HepG2 (cell line): ENCODE measurements around the gene SRCIN1. TPM values are rescaled to one million over a fixed set of nuclear protein-coding genes. Genes with fewer than 3 reads are reported as not detected.
"Not testable (repeated sequence)": the region's sequence is repeated elsewhere in the genome, so short reads cannot be mapped to it uniquely, and the experiment has no call there.

Source experiments
- ATAC-seq: fragments of 200-7000 bp; cut with Tn5 transposase; 3 replicates; pipeline ENCODE4 v1.9.1; 2020; ENCODE audit warnings: mild to moderate bottlenecking, moderate library complexity
- BruUV-seq: library from RNA; stranded (reverse); fragments of 400-500 nt; replicated peaks from 2 replicates; lab custom pipeline; 2021; lab: Mats Ljungman, UMichigan
- CTCF ChIA-PET: fragments of 300-600 bp; formaldehyde crosslinking; extraction: SDS; loops from one replicate; lab custom pipeline; 2021; ENCODE audit warnings: low total read pairs, inconsistent platforms, low intra/inter-chr PET ratio; lab: Yijun Ruan, JAX
- POLR2A ChIA-PET: fragments of 350-600 bp; sonication (Branson Sonifier 250); formaldehyde crosslinking; loops from one replicate; lab custom pipeline; 2020; ENCODE audit warnings: antibody characterized with exemption, inconsistent platforms; lab: Yijun Ruan, JAX
- DNase-seq: peaks from one replicate; pipeline ENCODE4 v3.0.0-alpha.2; 2015; ENCODE audit warnings: low spot score
- FAIRE-seq: peaks from 3 replicates; lab custom pipeline; 2011; peaks lifted over from hg19 to GRCh38; lab: Jason Lieb, UNC
- H2AFZ ChIP-seq: one replicate; pipeline ENCODE4 v1.6.1; 2011; ENCODE audit warnings: low read length, inconsistent platforms
- H3K27ac ChIP-seq: fragments of 300-600 bp; 3 replicates; pipeline ENCODE4 v1.8.0; 2011; ENCODE audit warnings: mixed run types, mild to moderate bottlenecking, mixed read lengths, low read length, inconsistent platforms; ENCODE audit not compliant: insufficient read depth; ENCODE audit errors: extremely low read length
- H3K27me3 ChIP-seq, 2 experiments: fragments of 200-600 bp in 1 of 2; 2 replicates in 1 of 2; 3 replicates in 1 of 2; pipeline versions ENCODE4 v1.6.0 to v1.8.0; 2011; ENCODE audit warnings: low read length in 2 of 2, mild to moderate bottlenecking in 2 of 2, moderate library complexity in 2 of 2, inconsistent platforms in 1 of 2; ENCODE audit not compliant: insufficient read depth in 2 of 2, control insufficient read depth in 1 of 2
- H3K36me3 ChIP-seq, 2 experiments: fragments of 200-600 bp in 1 of 2; replicated peaks in 1 of 2; 2 replicates in 1 of 2; 3 replicates in 1 of 2; pipeline versions ENCODE4 v1.5.1 to v1.8.0; 2011; ENCODE audit warnings: low read length in 2 of 2, inconsistent platforms in 1 of 2; ENCODE audit not compliant: insufficient read depth in 2 of 2, control insufficient read depth in 1 of 2
- H3K4me1 ChIP-seq: 2 replicates; pipeline ENCODE4 v1.5.1; 2012; ENCODE audit warnings: low read length, inconsistent platforms; ENCODE audit not compliant: insufficient read depth
- H3K4me2 ChIP-seq: 2 replicates; pipeline ENCODE4 v1.6.0; 2011; ENCODE audit warnings: low read depth, low read length, inconsistent platforms
- H3K4me3 ChIP-seq, 3 experiments: fragments of 200-600 bp in 1 of 3; sonication (generic), shearing (Covaris generic) in 1 of 3; replicated peaks in 1 of 3; 2 replicates each; pipeline ENCODE4 v1.5.1; 2011 to 2016; ENCODE audit warnings: low read length in 3 of 3, inconsistent platforms in 2 of 3, low read depth in 2 of 3, mild to moderate bottlenecking in 2 of 3, control low read depth in 1 of 3, mixed read lengths in 1 of 3; ENCODE audit not compliant: insufficient read depth in 1 of 3
- H3K79me2 ChIP-seq: one replicate; pipeline ENCODE4 v1.6.1; 2011; ENCODE audit warnings: low read length, inconsistent platforms; ENCODE audit not compliant: insufficient read depth
- H3K9ac ChIP-seq: 2 replicates; pipeline ENCODE4 v1.6.0; 2011; ENCODE audit warnings: mild to moderate bottlenecking, low read depth, low read length, inconsistent platforms; ENCODE audit not compliant: insufficient read depth
- H3K9me3 ChIP-seq: 2 replicates; pipeline ENCODE4 v1.5.1; 2012; ENCODE audit warnings: mild to moderate bottlenecking, low read length
- H4K20me1 ChIP-seq: 2 replicates; pipeline ENCODE4 v1.6.0; 2011; ENCODE audit warnings: inconsistent platforms, mild to moderate bottlenecking, low read length, moderate library complexity; ENCODE audit not compliant: insufficient read depth
- FOXA1 ChIP-seq, 2 experiments: fragments of 450-650 bp in 1 of 2; sonication (generic) in 1 of 2; formaldehyde crosslinking in 1 of 2; IDR thresholded peaks; 2 replicates each; pipeline versions ENCODE4 v1.4.0 to v1.6.1; 2016 to 2020; ENCODE audit warnings: missing genetic modification reagents in 1 of 2
- FOXA3 ChIP-seq: IDR thresholded peaks from 2 replicates; pipeline ENCODE4 v1.6.1; 2016; ENCODE audit warnings: missing genetic modification reagents, missing compliant biosample characterization
- SAP130 ChIP-seq: IDR thresholded peaks from 2 replicates; pipeline ENCODE4 v1.6.1; 2016; ENCODE audit warnings: low read depth
- WGBS: methylation state at CpG from one replicate; pipeline ENCODE4 v1.1.6; 2017; ENCODE audit warnings: low lambda C conversion rate; 5-methylcytosine and 5-hydroxymethylcytosine counted together
- in situ Hi-C: cut with HindIII; loops from 2 replicates; pipeline ENCODE4 v1.10.0; 2017; ENCODE audit warnings: low pct_unique_long_range_greater_than_20kb; ENCODE audit not compliant: extremely low pct_ligation_motif_present
- intact Hi-C: fragments of 100-400 bp; cut with micrococcal nuclease; formaldehyde crosslinking; loops from one replicate; pipeline ENCODE4 v1.10.0; 2022; ENCODE audit not compliant: unreplicated experiment
- polyA plus RNA-seq, 8 experiments: library from polyadenylated mRNA; depleted of rRNA in 3 of 8; stranded (reverse) in 7 of 8; unstranded in 1 of 8; fragments of >200 nt; fragmentation: Illumina TruSeq in 4 of 8; extraction: Trizol in 4 of 8; gene quantifications; 2 replicates each; pipeline versions ENCODE4 v1.2.1 to v1.2.3, GENCODE V29; 2011 to 2016; ENCODE audit warnings: low read depth in 4 of 8, missing spikeins in 1 of 8, mixed read lengths in 1 of 8; ENCODE audit not compliant: insufficient read depth in 1 of 8
- total RNA-seq, 5 experiments: library from RNA; depleted of rRNA; stranded (reverse); fragments of >200 nt; fragmentation: Illumina TruSeq; extraction: Trizol; gene quantifications; 2 replicates each; pipeline ENCODE4 v1.2.3, GENCODE V29; 2016; ENCODE audit warnings: low read depth in 1 of 5
- TF ChIP-seq, protein P1 (sequence below): sonication (generic); formaldehyde crosslinking; IDR thresholded peaks from 2 replicates; pipeline ENCODE4 v1.4.0; 2020; ENCODE audit warnings: missing genetic modification reagents, borderline replicate concordance
- TF ChIP-seq, protein P2 (sequence below): sonication (generic); formaldehyde crosslinking; IDR thresholded peaks from 2 replicates; pipeline ENCODE4 v1.4.0; 2020; ENCODE audit warnings: missing genetic modification reagents
- TF ChIP-seq, protein P3 (sequence below): sonication (generic); IDR thresholded peaks from 2 replicates; pipeline ENCODE4 v1.6.1; 2016; ENCODE audit warnings: low read depth, borderline replicate concordance
- TF ChIP-seq, protein P4 (sequence below): sonication (generic); formaldehyde crosslinking; IDR thresholded peaks from 2 replicates; pipeline ENCODE4 v1.5.0; 2020; ENCODE audit warnings: mild to moderate bottlenecking, missing genetic modification reagents, moderate library complexity

Gene SRCIN1
- total and polyA plus RNA-seq, 2 of the 13 experiments (the other 11 are each of a cell fraction or from before 2014, with no cell fraction given), result 1.2 to 9.6 TPM

DNA sequence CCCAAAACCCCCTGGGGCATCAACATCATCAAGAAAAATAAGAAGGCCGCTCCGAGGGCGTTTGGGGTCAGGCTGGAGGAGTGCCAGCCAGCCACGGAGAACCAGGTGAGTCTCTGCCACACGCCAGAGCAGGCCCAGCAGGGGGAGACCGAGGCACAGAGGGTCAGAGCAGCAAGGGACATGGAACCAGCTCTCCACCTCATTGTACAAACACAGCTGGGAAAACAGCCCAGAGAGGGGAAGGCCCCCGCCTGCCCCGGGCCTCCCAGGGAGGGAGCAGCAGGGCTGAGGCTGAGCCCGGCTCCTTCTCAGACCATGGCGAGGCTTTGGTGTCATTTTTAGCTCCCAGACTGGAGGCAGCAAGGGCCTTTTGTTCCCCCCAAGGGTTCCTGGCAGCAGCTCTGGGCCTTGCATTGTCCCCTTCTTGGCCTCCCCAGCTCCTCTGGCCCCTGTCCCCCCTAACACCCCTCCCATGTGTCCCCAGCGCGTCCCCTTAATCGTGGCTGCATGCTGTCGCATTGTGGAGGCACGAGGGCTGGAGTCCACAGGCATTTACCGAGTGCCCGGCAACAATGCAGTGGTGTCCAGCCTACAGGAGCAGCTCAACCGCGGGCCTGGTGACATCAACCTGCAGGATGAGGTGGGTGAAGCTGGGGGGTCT lies 123.6 kb downstream of the SRCIN1 start:
- peaks cover 3 to 25% of the 10 kb centered on the region in 2 experiments; a peak in 3 of 5 replicates for H3K27me3 ChIP-seq
- H3K79me2 ChIP-seq; ATAC-seq; H3K36me3 ChIP-seq; intact Hi-C loops; H4K20me1 ChIP-seq; POLR2A ChIA-PET; in situ Hi-C loops; FAIRE-seq; CTCF ChIA-PET; BruUV-seq; H3K27ac ChIP-seq; H3K9ac ChIP-seq; H3K4me3 ChIP-seq; H3K4me2 ChIP-seq; H3K9me3 ChIP-seq; H2AFZ ChIP-seq; H3K4me1 ChIP-seq; TF ChIP-seq FOXA1 (IDR thresholded peaks at IDR 0.05): not testable (repeated sequence)
- 18% methylated on average over 19 of the region's 19 CpGs for WGBS
- DNase-seq, result peak; percentile 45
- TF ChIP-seq, protein P1, sequence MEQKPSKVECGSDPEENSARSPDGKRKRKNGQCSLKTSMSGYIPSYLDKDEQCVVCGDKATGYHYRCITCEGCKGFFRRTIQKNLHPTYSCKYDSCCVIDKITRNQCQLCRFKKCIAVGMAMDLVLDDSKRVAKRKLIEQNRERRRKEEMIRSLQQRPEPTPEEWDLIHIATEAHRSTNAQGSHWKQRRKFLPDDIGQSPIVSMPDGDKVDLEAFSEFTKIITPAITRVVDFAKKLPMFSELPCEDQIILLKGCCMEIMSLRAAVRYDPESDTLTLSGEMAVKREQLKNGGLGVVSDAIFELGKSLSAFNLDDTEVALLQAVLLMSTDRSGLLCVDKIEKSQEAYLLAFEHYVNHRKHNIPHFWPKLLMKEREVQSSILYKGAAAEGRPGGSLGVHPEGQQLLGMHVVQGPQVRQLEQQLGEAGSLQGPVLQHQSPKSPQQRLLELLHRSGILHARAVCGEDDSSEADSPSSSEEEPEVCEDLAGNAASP (CRISPR knock-in tag), result peak; percentile 46; the same call in 1 of the 2 replicates
- TF ChIP-seq, protein P2, sequence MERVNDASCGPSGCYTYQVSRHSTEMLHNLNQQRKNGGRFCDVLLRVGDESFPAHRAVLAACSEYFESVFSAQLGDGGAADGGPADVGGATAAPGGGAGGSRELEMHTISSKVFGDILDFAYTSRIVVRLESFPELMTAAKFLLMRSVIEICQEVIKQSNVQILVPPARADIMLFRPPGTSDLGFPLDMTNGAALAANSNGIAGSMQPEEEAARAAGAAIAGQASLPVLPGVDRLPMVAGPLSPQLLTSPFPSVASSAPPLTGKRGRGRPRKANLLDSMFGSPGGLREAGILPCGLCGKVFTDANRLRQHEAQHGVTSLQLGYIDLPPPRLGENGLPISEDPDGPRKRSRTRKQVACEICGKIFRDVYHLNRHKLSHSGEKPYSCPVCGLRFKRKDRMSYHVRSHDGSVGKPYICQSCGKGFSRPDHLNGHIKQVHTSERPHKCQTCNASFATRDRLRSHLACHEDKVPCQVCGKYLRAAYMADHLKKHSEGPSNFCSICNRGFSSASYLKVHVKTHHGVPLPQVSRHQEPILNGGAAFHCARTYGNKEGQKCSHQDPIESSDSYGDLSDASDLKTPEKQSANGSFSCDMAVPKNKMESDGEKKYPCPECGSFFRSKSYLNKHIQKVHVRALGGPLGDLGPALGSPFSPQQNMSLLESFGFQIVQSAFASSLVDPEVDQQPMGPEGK (CRISPR knock-in tag), result peak; percentile 74; the same call in 1 of the 2 replicates
- TF ChIP-seq, protein P3, sequence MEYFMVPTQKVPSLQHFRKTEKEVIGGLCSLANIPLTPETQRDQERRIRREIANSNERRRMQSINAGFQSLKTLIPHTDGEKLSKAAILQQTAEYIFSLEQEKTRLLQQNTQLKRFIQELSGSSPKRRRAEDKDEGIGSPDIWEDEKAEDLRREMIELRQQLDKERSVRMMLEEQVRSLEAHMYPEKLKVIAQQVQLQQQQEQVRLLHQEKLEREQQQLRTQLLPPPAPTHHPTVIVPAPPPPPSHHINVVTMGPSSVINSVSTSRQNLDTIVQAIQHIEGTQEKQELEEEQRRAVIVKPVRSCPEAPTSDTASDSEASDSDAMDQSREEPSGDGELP, result peak; percentile 96
- TF ChIP-seq FOXA3, result peak; percentile 34; the same call in 1 of the 2 replicates
- 0 out of 2 replicates have a peak, but pooled peaks have one; percentile 31 for TF ChIP-seq SAP130
- TF ChIP-seq FOXA1 (CRISPR knock-in tag; IDR thresholded peaks at IDR 0.05), result peak; percentile 80
- TF ChIP-seq, protein P4, sequence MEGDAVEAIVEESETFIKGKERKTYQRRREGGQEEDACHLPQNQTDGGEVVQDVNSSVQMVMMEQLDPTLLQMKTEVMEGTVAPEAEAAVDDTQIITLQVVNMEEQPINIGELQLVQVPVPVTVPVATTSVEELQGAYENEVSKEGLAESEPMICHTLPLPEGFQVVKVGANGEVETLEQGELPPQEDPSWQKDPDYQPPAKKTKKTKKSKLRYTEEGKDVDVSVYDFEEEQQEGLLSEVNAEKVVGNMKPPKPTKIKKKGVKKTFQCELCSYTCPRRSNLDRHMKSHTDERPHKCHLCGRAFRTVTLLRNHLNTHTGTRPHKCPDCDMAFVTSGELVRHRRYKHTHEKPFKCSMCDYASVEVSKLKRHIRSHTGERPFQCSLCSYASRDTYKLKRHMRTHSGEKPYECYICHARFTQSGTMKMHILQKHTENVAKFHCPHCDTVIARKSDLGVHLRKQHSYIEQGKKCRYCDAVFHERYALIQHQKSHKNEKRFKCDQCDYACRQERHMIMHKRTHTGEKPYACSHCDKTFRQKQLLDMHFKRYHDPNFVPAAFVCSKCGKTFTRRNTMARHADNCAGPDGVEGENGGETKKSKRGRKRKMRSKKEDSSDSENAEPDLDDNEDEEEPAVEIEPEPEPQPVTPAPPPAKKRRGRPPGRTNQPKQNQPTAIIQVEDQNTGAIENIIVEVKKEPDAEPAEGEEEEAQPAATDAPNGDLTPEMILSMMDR (CRISPR knock-in tag), result peak; percentile 42

Other genes starting within 250 kb of the SRCIN1 start
- not detected in 2 replicates for gene ARHGAP23, start 177.5 kb downstream of the SRCIN1 start, total RNA-seq (2016; rRNA removed; fragmentation: Illumina TruSeq; extraction: Trizol)
- gene ARHGAP23, start 177.5 kb downstream of the SRCIN1 start, polyA plus RNA-seq (2011; rRNA removed), result 0.03 TPM in 2 replicates
- 29.0 and 37.8 TPM in 2 replicates for gene EPOP, start 69.0 kb upstream of the SRCIN1 start, total RNA-seq (2016; rRNA removed; fragmentation: Illumina TruSeq; extraction: Trizol)
- gene EPOP, start 69.0 kb upstream of the SRCIN1 start, polyA plus RNA-seq (2011; rRNA removed), result 13.9 and 14.7 TPM in 2 replicates
- 27.6 and 50.7 TPM in 2 replicates for gene MLLT6, start 99.3 kb upstream of the SRCIN1 start, total RNA-seq (2016; rRNA removed; fragmentation: Illumina TruSeq; extraction: Trizol)
- gene MLLT6, start 99.3 kb upstream of the SRCIN1 start, polyA plus RNA-seq (2011; rRNA removed), result 69.5 TPM in 2 replicates
- 34.1 and 42.6 TPM in 2 replicates for gene CISD3, start 124.4 kb upstream of the SRCIN1 start, total RNA-seq (2016; rRNA removed; fragmentation: Illumina TruSeq; extraction: Trizol)
- 30.0 and 34.9 TPM in 2 replicates for gene CISD3, start 124.4 kb upstream of the SRCIN1 start, polyA plus RNA-seq (2011; rRNA removed)
- gene PCGF2, start 142.4 kb upstream of the SRCIN1 start, total RNA-seq (2016; rRNA removed; fragmentation: Illumina TruSeq; extraction: Trizol), result 11.6 and 11.7 TPM in 2 replicates
- 29.4 and 30.6 TPM in 2 replicates for gene PCGF2, start 142.4 kb upstream of the SRCIN1 start, polyA plus RNA-seq (2011; rRNA removed)
- gene PSMB3, start 146.8 kb upstream of the SRCIN1 start, total RNA-seq (2016; rRNA removed; fragmentation: Illumina TruSeq; extraction: Trizol), result 517 and 688 TPM in 2 replicates
- 317 and 366 TPM in 2 replicates for gene PSMB3, start 146.8 kb upstream of the SRCIN1 start, polyA plus RNA-seq (2011; rRNA removed)
- 54.0 and 63.6 TPM in 2 replicates for gene PIP4K2B, start 193.6 kb upstream of the SRCIN1 start, total RNA-seq (2016; rRNA removed; fragmentation: Illumina TruSeq; extraction: Trizol)
- 20.4 and 24.5 TPM in 2 replicates for gene PIP4K2B, start 193.6 kb upstream of the SRCIN1 start, polyA plus RNA-seq (2011; rRNA removed)
- 12.7 and 15.6 TPM in 2 replicates for gene CWC25, start 219.4 kb upstream of the SRCIN1 start, total RNA-seq (2016; rRNA removed; fragmentation: Illumina TruSeq; extraction: Trizol)
- gene CWC25, start 219.4 kb upstream of the SRCIN1 start, polyA plus RNA-seq (2011; rRNA removed), result 20.6 and 22.7 TPM in 2 replicates
- gene RPL23, start 247.8 kb upstream of the SRCIN1 start, total RNA-seq (2016; rRNA removed; fragmentation: Illumina TruSeq; extraction: Trizol), result 2,790 and 3,298 TPM in 2 replicates
- 4,288 and 4,860 TPM in 2 replicates for gene RPL23, start 247.8 kb upstream of the SRCIN1 start, polyA plus RNA-seq (2011; rRNA removed)